SHP77 (cell line): ENCODE results near the gene BHLHE41.

Source experiments
- DNase-seq, 2 experiments: peaks; one replicate each; lab custom pipeline; 2025; lab: John Stamatoyannopoulos, UW

Gene BHLHE41

GRCh38 chr12:26124446-26125399, at the start of gene BHLHE41:
TSS of gene BHLHE41 (minus strand) at chr12:26125037. CDS start at chr12:26124779, 258 bp downstream.
- no peak for DNase-seq

GRCh38 chr12:26172946-26173552, 48.2 kb upstream of the BHLHE41 start:
- DNase-seq: no peak

GRCh38 chr12:26172539-26172938, 47.7 kb upstream of the BHLHE41 start:
- DNase-seq: no peak

GRCh38 chr12:26172013-26172412, 47.2 kb upstream of the BHLHE41 start:
- no peak for DNase-seq

- no peak for DNase-seq
Measured at GRCh38 chr12:26164118-26164517, 39.3 kb upstream of the BHLHE41 start.

- no peak for DNase-seq
Measured at GRCh38 chr12:26162905-26163304, 38.1 kb upstream of the BHLHE41 start.

- no peak for DNase-seq
Measured at GRCh38 chr12:26162174-26162573, 37.3 kb upstream of the BHLHE41 start.

- DNase-seq: no peak
Measured at GRCh38 chr12:26158078-26158764, 33.4 kb upstream of the BHLHE41 start.

- no peak for DNase-seq
Measured at GRCh38 chr12:26157001-26157400, 32.2 kb upstream of the BHLHE41 start.

- DNase-seq: no peak
Measured at GRCh38 chr12:26156201-26156871, 31.5 kb upstream of the BHLHE41 start.

GRCh38 chr12:26153421-26154154, 28.8 kb upstream of the BHLHE41 start:
- no peak for DNase-seq

- no peak for DNase-seq
Measured at GRCh38 chr12:26152507-26153102, 27.8 kb upstream of the BHLHE41 start.

GRCh38 chr12:26150736-26151450, 26.1 kb upstream of the BHLHE41 start:
- DNase-seq: no peak

- DNase-seq: no peak
Measured at GRCh38 chr12:26149968-26150500, 25.2 kb upstream of the BHLHE41 start.

GRCh38 chr12:26148291-26148690, 23.5 kb upstream of the BHLHE41 start:
- no peak for DNase-seq

- no peak for DNase-seq
Measured at GRCh38 chr12:26143291-26143690, 18.5 kb upstream of the BHLHE41 start.

- DNase-seq: no peak
Measured at GRCh38 chr12:26138860-26139259, 14.0 kb upstream of the BHLHE41 start.

GRCh38 chr12:26136688-26137087, 11.9 kb upstream of the BHLHE41 start:
- DNase-seq: no peak

GRCh38 chr12:26135571-26135970, 10.7 kb upstream of the BHLHE41 start:
- no peak for DNase-seq

GRCh38 chr12:26135010-26135420, 10.2 kb upstream of the BHLHE41 start:
- no peak for DNase-seq
